ENCODE results near the gene BRK1. TPM values are rescaled to one million over a fixed set of nuclear protein-coding genes. Genes with fewer than 3 reads are reported as not detected.
A peak's percentile ranks its signal among the peaks of the same experiment; 100 is the strongest.

The BRK1 gene
- total RNA-seq, 1 donor from 2014 or later: 136 TPM

- DNase-seq (ENCODE audit: low read depth) (peak; percentile 56), FAIRE-seq (no peak)
- no peaks in the 10 kb centered on the region for H3K27me3 Mint-ChIP-seq (ENCODE audit: low read depth, unreplicated experiment)
- Histone ChIP-seq H3K4me3 (ENCODE audit: insufficient read depth, low read depth, low read length) (peak overlapping the region; percentile 96), H3K27me3 (ENCODE audit: insufficient read depth, low read length) (no peaks in the 10 kb centered on the region), H3K36me3 (ENCODE audit: insufficient read depth, low read length) (peaks cover 1% of the 10 kb centered on the region), H3K79me2 (ENCODE audit: insufficient read depth, low read length) (peaks cover 56% of the 10 kb centered on the region), H3K9ac (ENCODE audit: low read length) (peak overlapping the region; percentile 94), H4K20me1 (ENCODE audit: insufficient read depth, low read length) (peaks cover 50% of the 10 kb centered on the region), H3K4me2 (ENCODE audit: low read length) (peak overlapping the region; percentile 95), H3K27ac (ENCODE audit: low read depth, low read length) (peak overlapping the region; percentile 81), H2AFZ (ENCODE audit: low read depth, low read length) (peak overlapping the region; percentile 88), H3K9me3 (ENCODE audit: insufficient read depth, low read depth, low read length) (no peaks in the 10 kb centered on the region), H3K4me1 (ENCODE audit: insufficient read depth, low read length) (peaks cover 5% of the 10 kb centered on the region)
- peaks cover 9% of the 10 kb centered on the region for H3K4me1 Mint-ChIP-seq (ENCODE audit: low read depth, unreplicated experiment)
- H3K9me3 Mint-ChIP-seq (ENCODE audit: unreplicated experiment): no peaks in the 10 kb centered on the region
- no peak for TF ChIP-seq EZH2 (IDR thresholded peaks at IDR 0.05; ENCODE audit: insufficient read depth, low read length)
- TF ChIP-seq, protein P1, sequence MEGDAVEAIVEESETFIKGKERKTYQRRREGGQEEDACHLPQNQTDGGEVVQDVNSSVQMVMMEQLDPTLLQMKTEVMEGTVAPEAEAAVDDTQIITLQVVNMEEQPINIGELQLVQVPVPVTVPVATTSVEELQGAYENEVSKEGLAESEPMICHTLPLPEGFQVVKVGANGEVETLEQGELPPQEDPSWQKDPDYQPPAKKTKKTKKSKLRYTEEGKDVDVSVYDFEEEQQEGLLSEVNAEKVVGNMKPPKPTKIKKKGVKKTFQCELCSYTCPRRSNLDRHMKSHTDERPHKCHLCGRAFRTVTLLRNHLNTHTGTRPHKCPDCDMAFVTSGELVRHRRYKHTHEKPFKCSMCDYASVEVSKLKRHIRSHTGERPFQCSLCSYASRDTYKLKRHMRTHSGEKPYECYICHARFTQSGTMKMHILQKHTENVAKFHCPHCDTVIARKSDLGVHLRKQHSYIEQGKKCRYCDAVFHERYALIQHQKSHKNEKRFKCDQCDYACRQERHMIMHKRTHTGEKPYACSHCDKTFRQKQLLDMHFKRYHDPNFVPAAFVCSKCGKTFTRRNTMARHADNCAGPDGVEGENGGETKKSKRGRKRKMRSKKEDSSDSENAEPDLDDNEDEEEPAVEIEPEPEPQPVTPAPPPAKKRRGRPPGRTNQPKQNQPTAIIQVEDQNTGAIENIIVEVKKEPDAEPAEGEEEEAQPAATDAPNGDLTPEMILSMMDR (IDR thresholded peaks at IDR 0.05; ENCODE audit: insufficient read depth, low read depth, low read length): no peak
- peak overlapping the region; percentile 93 for H3K27ac Mint-ChIP-seq (ENCODE audit: unreplicated experiment)
- H3K36me3 Mint-ChIP-seq (ENCODE audit: low read depth, unreplicated experiment): no peaks in the 10 kb centered on the region
- peak overlapping the region; percentile 98 for H3K4me3 Mint-ChIP-seq (ENCODE audit: unreplicated experiment)
Measured at GRCh38 chr3:10116138-10116460, 624 bp downstream of the BRK1 start.

DNA sequence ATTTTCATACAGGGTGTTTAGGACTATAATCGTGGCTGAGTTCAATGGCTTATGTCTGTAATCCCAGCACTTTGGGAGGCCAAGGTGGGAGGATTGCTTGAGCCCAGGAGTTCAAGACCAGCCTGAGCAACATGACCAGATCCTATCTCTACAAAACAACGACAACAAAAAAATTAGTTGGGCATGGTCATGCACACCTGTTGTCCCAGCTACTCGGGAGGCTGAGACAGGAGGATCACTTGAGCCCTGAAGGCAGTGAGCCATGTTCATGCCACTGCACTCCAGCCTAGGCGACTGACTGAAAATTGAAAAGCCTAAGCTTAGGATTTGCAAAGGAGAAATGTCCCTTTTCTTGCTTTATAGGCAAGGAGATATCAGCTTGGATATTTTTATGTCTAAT is 1.5 kb downstream of the BRK1 start:
- Histone ChIP-seq H3K27me3 (ENCODE audit: insufficient read depth, low read length) (no peaks in the 10 kb centered on the region), H2AFZ (ENCODE audit: low read depth, low read length) (no peak overlapping the region), H3K9ac (ENCODE audit: low read length) (peak overlapping the region; percentile 94), H3K27ac (ENCODE audit: low read depth, low read length) (no peak overlapping the region), H3K36me3 (ENCODE audit: insufficient read depth, low read length) (peaks cover 5% of the 10 kb centered on the region), H3K4me1 (ENCODE audit: insufficient read depth, low read length) (peaks cover 5% of the 10 kb centered on the region), H3K9me3 (ENCODE audit: insufficient read depth, low read depth, low read length) (no peaks in the 10 kb centered on the region), H3K4me3 (ENCODE audit: insufficient read depth, low read depth, low read length) (peak overlapping the region; percentile 96), H3K79me2 (ENCODE audit: insufficient read depth, low read length) (peaks cover 65% of the 10 kb centered on the region), H4K20me1 (ENCODE audit: insufficient read depth, low read length) (peaks cover 55% of the 10 kb centered on the region), H3K4me2 (ENCODE audit: low read length) (peak overlapping the region; percentile 95)
- no peak for FAIRE-seq
- DNase-seq (ENCODE audit: low read depth): no peak
- Mint-ChIP-seq H3K27ac (ENCODE audit: unreplicated experiment) (peak overlapping the region; percentile 93), H3K4me3 (ENCODE audit: unreplicated experiment) (peak overlapping the region; percentile 98), H3K4me1 (ENCODE audit: low read depth, unreplicated experiment) (peaks cover 9% of the 10 kb centered on the region), H3K36me3 (ENCODE audit: low read depth, unreplicated experiment) (no peaks in the 10 kb centered on the region), H3K27me3 (ENCODE audit: low read depth, unreplicated experiment) (no peaks in the 10 kb centered on the region), H3K9me3 (ENCODE audit: unreplicated experiment) (no peaks in the 10 kb centered on the region)
- TF ChIP-seq EZH2 (IDR thresholded peaks at IDR 0.05; ENCODE audit: insufficient read depth, low read length): no peak
- TF ChIP-seq, protein P1 (IDR thresholded peaks at IDR 0.05; ENCODE audit: insufficient read depth, low read depth, low read length): no peak

- no peak for FAIRE-seq
- H3K4me3 Mint-ChIP-seq (ENCODE audit: unreplicated experiment): no peak overlapping the region
- Histone ChIP-seq H3K4me3 (ENCODE audit: insufficient read depth, low read depth, low read length) (no peak overlapping the region), H3K36me3 (ENCODE audit: insufficient read depth, low read length) (peaks cover 5% of the 10 kb centered on the region), H3K27me3 (ENCODE audit: insufficient read depth, low read length) (no peaks in the 10 kb centered on the region), H3K4me1 (ENCODE audit: insufficient read depth, low read length) (peaks cover 5% of the 10 kb centered on the region), H4K20me1 (ENCODE audit: insufficient read depth, low read length) (peaks cover 75% of the 10 kb centered on the region), H3K79me2 (ENCODE audit: insufficient read depth, low read length) (peaks cover 85% of the 10 kb centered on the region), H3K4me2 (ENCODE audit: low read length) (no peak overlapping the region), H2AFZ (ENCODE audit: low read depth, low read length) (no peak overlapping the region), H3K9ac (ENCODE audit: low read length) (no peak overlapping the region), H3K9me3 (ENCODE audit: insufficient read depth, low read depth, low read length) (no peaks in the 10 kb centered on the region), H3K27ac (ENCODE audit: low read depth, low read length) (no peak overlapping the region)
- no peak overlapping the region for H3K27ac Mint-ChIP-seq (ENCODE audit: unreplicated experiment)
- no peaks in the 10 kb centered on the region for H3K9me3 Mint-ChIP-seq (ENCODE audit: unreplicated experiment)
- peak; percentile 44 for DNase-seq (ENCODE audit: low read depth)
- no peak for TF ChIP-seq EZH2 (IDR thresholded peaks at IDR 0.05; ENCODE audit: insufficient read depth, low read length)
- TF ChIP-seq, protein P1 (IDR thresholded peaks at IDR 0.05; ENCODE audit: insufficient read depth, low read depth, low read length): no peak
- H3K4me1 Mint-ChIP-seq (ENCODE audit: low read depth, unreplicated experiment): peaks cover 12% of the 10 kb centered on the region
- H3K27me3 Mint-ChIP-seq (ENCODE audit: low read depth, unreplicated experiment): no peaks in the 10 kb centered on the region
- peaks cover 6% of the 10 kb centered on the region for H3K36me3 Mint-ChIP-seq (ENCODE audit: low read depth, unreplicated experiment)
Measured at GRCh38 chr3:10119376-10119775, 3.9 kb downstream of the BRK1 start.
